ENCODE measurements around the gene MMP14.

DNA sequence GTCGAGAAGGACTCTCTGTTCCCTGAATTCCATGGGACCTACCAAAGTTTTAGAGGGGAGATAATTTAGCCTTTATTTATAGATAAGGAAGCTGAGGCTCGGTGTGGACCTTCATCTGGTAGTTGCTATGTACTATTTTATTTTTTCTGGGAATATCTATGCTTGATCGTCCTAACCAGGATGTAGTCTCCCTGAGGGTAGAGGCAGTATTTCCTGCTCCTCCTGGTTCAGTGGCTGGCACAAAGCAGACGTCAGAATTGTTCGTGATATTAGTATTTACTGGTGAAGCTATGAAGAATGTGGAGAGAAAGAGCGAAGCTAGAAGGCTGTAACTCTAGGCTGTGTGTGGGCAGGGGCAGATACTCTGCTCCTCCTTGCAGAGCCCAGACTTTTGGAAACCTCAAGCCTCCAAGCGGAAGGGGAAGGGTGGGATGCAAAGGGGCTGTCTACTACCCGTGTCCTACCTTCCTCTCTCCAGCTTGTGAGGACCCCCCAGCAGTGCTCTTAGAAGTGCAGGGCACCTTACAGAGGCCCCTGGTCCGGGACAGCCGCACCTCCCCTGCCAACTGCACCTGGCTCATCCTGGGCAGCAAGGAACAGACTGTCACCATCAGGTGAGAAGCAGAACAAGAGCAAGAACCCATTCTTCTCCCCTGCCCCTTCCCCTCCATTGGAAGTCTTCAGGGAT is 36.6 kb downstream of the MMP14 start:
- TF ChIP-seq SMYD3 (CRISPR knock-in tag; IDR thresholded peaks at IDR 0.05) (no peak), RCOR2 (CRISPR knock-in tag; IDR thresholded peaks at IDR 0.05) (no peak), MATR3 (CRISPR knock-in tag; IDR thresholded peaks at IDR 0.05) (no peak), ZNF629 (CRISPR knock-in tag; conservative IDR thresholded peaks at IDR 0.05) (no peak), JUNB (CRISPR knock-in tag; IDR thresholded peaks at IDR 0.05; ENCODE audit: borderline replicate concordance) (no peak), KLF11 (CRISPR knock-in tag; IDR thresholded peaks at IDR 0.05) (no peak; the same call in 1 of the 2 replicates)
- TF ChIP-seq, protein P1, sequence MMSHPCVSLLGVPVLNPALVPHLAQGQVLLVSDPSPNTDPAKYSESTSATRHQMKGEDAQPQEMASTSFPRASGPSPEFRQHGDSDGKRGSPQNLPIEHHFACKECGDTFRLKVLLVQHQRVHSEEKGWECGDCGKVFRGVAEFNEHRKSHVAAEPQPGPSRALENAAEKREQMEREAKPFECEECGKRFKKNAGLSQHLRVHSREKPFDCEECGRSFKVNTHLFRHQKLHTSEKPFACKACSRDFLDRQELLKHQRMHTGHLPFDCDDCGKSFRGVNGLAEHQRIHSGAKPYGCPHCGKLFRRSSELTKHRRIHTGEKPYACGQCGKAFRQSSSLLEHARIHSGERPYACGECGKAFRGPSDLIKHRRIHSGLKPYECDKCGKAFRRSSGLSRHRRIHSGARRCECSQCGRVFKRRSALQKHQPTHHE (CRISPR knock-in tag; IDR thresholded peaks at IDR 0.05; ENCODE audit: borderline replicate concordance) = no peak
